22Rv1 (cell line): ENCODE measurements around the gene CHRNB2.

Experiments used
- CTCF ChIP-seq: fragments of 450-650 bp; IDR thresholded peaks from 2 replicates; pipeline ENCODE4 v1.5.1; 2017; ENCODE audit warnings: mild to moderate bottlenecking
- ZFX ChIP-seq: fragments of 450-650 bp; IDR thresholded peaks from 2 replicates; pipeline ENCODE4 v1.6.1; 2017; ENCODE audit warnings: antibody characterized with exemption, borderline replicate concordance

GRCh38 chr1:154533952-154534844 is 33.4 kb upstream of the CHRNB2 start:
- peak; percentile 84 for TF ChIP-seq CTCF
- TF ChIP-seq ZFX = no peak
